ENCODE measurements around the gene SUPT6H.

DNA sequence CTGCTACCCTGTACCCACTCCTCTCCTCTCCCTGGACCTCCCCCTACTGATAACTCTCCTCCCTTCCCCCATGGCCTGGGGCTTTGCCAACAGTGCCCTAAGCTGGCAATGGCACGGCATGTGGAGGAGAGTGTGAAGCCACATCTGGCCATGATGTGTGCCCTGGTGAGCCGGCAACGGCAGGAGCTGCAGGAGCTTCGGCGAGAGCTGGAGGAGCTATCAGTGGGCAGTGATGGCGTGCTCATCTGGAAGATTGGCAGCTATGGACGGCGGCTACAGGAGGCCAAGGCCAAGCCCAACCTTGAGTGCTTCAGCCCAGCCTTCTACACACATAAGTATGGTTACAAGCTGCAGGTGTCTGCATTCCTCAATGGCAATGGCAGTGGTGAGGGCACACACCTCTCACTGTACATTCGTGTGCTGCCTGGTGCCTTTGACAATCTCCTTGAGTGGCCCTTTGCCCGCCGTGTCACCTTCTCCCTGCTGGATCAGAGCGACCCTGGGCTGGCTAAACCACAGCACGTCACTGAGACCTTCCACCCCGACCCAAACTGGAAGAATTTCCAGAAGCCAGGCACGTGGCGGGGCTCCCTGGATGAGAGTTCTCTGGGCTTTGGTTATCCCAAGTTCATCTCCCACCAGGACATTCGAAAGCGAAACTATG, 87.0 kb downstream of the SUPT6H start:
- TF ChIP-seq, protein P1, sequence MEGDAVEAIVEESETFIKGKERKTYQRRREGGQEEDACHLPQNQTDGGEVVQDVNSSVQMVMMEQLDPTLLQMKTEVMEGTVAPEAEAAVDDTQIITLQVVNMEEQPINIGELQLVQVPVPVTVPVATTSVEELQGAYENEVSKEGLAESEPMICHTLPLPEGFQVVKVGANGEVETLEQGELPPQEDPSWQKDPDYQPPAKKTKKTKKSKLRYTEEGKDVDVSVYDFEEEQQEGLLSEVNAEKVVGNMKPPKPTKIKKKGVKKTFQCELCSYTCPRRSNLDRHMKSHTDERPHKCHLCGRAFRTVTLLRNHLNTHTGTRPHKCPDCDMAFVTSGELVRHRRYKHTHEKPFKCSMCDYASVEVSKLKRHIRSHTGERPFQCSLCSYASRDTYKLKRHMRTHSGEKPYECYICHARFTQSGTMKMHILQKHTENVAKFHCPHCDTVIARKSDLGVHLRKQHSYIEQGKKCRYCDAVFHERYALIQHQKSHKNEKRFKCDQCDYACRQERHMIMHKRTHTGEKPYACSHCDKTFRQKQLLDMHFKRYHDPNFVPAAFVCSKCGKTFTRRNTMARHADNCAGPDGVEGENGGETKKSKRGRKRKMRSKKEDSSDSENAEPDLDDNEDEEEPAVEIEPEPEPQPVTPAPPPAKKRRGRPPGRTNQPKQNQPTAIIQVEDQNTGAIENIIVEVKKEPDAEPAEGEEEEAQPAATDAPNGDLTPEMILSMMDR (IDR thresholded peaks at IDR 0.05): no peak
- TF ChIP-seq POLR2A (IDR thresholded peaks at IDR 0.05): no peak
